Peyer's patch (tissue), 4 donors: Measurements from ENCODE around the gene PBOV1. TPM values are rescaled to one million over a fixed set of nuclear protein-coding genes. Genes with fewer than 3 reads are reported as not detected.

Experiments
- DNase-seq, 3 donors: peaks; one replicate each; pipeline ENCODE4 v3.0.0-alpha.2; 2017 to 2019
- H3K27ac ChIP-seq, 4 donors: fragments of 200-600 bp; sonication (generic); one replicate each; pipeline ENCODE4 v1.5.1; 2016 to 2019
- H3K27me3 ChIP-seq, 2 donors: fragments of 200-600 bp; sonication (generic); one replicate each; pipeline ENCODE4 v1.5.1; 2019
- H3K36me3 ChIP-seq, 3 donors: fragments of 200-600 bp; sonication (generic); one replicate each; pipeline ENCODE4 v1.5.1; 2016 to 2019
- H3K4me1 ChIP-seq, 4 donors: fragments of 200-600 bp; sonication (generic); one replicate each; pipeline ENCODE4 v1.5.1; 2016 to 2019
- H3K4me3 ChIP-seq, 4 donors: fragments of 200-600 bp; sonication (generic); 1 replicate in 3 of 4; 2 replicates in 1 of 4; pipeline ENCODE4 v1.5.1; 2016 to 2019; ENCODE audit warnings: mild to moderate bottlenecking in 1 of 4
- H3K9me3 ChIP-seq, 4 donors: fragments of 200-600 bp; sonication (generic); one replicate each; pipeline ENCODE4 v1.5.1; 2016 to 2019; ENCODE audit warnings: mild to moderate bottlenecking in 1 of 4
- CTCF ChIP-seq, 6 experiments: fragments of 450-650 bp in 4 of 6; fragments of 200-600 bp in 2 of 6; sonication (generic) in 1 of 6; IDR thresholded peaks; one replicate each; pipeline ENCODE4 v1.5.1; 2017 to 2019; ENCODE audit warnings: antibody characterized with exemption in 6 of 6, mild to moderate bottlenecking in 3 of 6, moderate library complexity in 1 of 6
- POLR2A ChIP-seq, 2 donors: fragments of 450-650 bp; IDR thresholded peaks; one replicate each; pipeline ENCODE4 v1.5.1; 2017; ENCODE audit warnings: antibody characterized with exemption in 2 of 2, mild to moderate bottlenecking in 2 of 2, moderate library complexity in 2 of 2
- total RNA-seq, 4 donors: library from RNA; depleted of rRNA; stranded (reverse); fragments of >200 nt; gene quantifications; one replicate each; pipeline ENCODE4 v1.1.0, GENCODE V29; 2016

PBOV1 gene
- total RNA-seq, 4 donors from 2014 or later, result not detected

GRCh38 chr6:138197570-138197969 is 20.7 kb downstream of the PBOV1 start:
- Histone ChIP-seq H3K4me1 (no peaks in the 10 kb centered on the region), H3K9me3 (no peaks in the 10 kb centered on the region), H3K27me3 (no peaks in the 10 kb centered on the region), H3K4me3 (no peak overlapping the region), H3K36me3 (no peaks in the 10 kb centered on the region), H3K27ac (no peak overlapping the region)
- TF ChIP-seq POLR2A (IDR thresholded peaks at IDR 0.05) (no peak), CTCF (IDR thresholded peaks at IDR 0.05) (no peak)
- no peak for DNase-seq

DNA sequence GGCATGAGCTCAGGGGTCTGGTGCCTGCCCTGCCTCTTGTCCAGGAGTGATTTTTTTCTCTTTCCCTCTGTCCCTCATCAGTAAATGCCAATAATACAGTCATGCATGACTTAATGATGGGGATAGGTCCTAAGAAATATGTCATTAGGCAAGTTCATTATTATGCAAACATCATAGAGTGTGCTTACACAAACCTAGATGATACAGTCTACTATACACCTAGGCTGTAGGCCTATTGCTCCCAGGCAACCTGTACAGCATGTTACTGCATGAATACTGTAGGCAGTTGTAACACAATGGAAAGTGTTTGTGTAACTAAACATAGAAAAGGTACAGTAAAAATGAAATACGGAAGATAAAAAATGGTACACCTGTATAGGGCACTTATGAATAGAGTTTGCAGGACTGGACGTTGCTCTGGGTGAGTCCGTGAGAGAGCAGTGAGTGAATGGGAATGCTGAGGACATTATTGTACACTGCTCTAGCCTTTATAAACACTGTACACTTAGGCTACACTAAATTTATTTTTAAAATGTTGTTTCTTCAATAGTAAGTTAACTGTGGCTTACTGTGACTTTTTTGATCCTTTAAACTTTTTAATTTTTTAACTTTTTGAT is 22.1 kb downstream of the PBOV1 start:
- Histone ChIP-seq H3K4me3 (no peak overlapping the region), H3K27ac (no peak overlapping the region), H3K9me3 (no peaks in the 10 kb centered on the region), H3K4me1 (no peaks in the 10 kb centered on the region), H3K27me3 (no peaks in the 10 kb centered on the region), H3K36me3 (no peaks in the 10 kb centered on the region)
- DNase-seq, result no peak
- TF ChIP-seq POLR2A (IDR thresholded peaks at IDR 0.05) (no peak), CTCF (IDR thresholded peaks at IDR 0.05) (no peak)

DNA sequence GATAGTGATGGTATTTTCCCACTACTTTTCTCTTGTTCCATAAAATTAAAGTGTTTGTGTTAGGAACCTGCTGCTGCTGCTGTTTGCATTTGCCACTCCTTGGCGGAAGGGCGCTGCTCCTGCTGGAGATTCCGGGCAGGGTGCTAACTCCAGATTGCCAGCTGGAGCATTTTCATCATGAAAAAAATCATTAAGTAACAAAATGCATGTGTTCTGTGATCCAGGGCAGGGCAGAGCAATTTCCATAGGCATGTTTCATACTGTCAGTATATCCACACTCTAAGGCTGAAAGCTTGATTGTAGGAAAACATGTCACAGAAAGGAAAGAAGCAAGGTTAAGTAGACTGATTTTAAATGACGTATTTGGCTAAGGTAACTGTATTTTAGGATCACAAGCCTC is 24.0 kb downstream of the PBOV1 start:
- no peaks in the 10 kb centered on the region for H3K9me3 ChIP-seq
- peak in 1 of 3 donors; percentile 51 for DNase-seq
- H3K4me1 ChIP-seq, result no peaks in the 10 kb centered on the region
- no peaks in the 10 kb centered on the region for H3K36me3 ChIP-seq
- H3K27ac ChIP-seq, result no peak overlapping the region
- TF ChIP-seq CTCF (IDR thresholded peaks at IDR 0.05), result no peak
- no peak for TF ChIP-seq POLR2A (IDR thresholded peaks at IDR 0.05)
- H3K4me3 ChIP-seq, result no peak overlapping the region
- H3K27me3 ChIP-seq, result no peaks in the 10 kb centered on the region

- no peaks in the 10 kb centered on the region for H3K9me3 ChIP-seq
- no peak overlapping the region for H3K4me3 ChIP-seq
- TF ChIP-seq POLR2A (IDR thresholded peaks at IDR 0.05) (no peak), CTCF (IDR thresholded peaks at IDR 0.05) (no peak)
- no peaks in the 10 kb centered on the region for H3K36me3 ChIP-seq
- H3K27ac ChIP-seq, result peak overlapping the region in 1 of 4 donors; percentile 61
- H3K4me1 ChIP-seq, result peaks cover 0 to 7% (median 0%) of the 10 kb centered on the region in 4 donors
- DNase-seq, result no peak
- H3K27me3 ChIP-seq, result no peaks in the 10 kb centered on the region
Observed at GRCh38 chr6:138188278-138188941, 29.9 kb downstream of the PBOV1 start.

DNA sequence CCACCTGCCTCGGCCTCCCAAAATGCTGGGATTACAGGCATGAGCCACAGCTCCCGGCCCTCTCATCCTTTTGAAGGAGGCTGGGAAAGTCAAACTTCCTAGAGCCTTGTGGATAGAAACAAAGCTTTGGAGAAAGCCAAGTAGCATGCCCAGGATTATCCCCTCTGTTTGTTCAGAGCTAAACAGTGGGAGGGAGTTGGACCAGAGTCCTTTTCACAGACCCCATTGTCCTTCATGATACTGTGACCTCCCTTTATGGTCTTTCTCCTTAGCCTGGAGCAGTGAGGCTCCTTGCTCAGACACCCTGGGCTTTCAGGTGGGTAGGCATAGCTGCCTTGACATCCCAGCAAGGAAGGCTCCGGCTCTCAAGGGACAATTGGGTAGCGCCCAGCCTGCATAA is 31.1 kb downstream of the PBOV1 start:
- no peak for DNase-seq
- H3K4me1 ChIP-seq, result peaks cover 0 to 7% (median 0%) of the 10 kb centered on the region in 4 donors
- no peak overlapping the region for H3K4me3 ChIP-seq
- H3K27me3 ChIP-seq, result no peaks in the 10 kb centered on the region
- H3K27ac ChIP-seq, result no peak overlapping the region
- no peaks in the 10 kb centered on the region for H3K36me3 ChIP-seq
- no peaks in the 10 kb centered on the region for H3K9me3 ChIP-seq
- TF ChIP-seq CTCF (IDR thresholded peaks at IDR 0.05) (no peak), POLR2A (IDR thresholded peaks at IDR 0.05) (no peak)
